DMS 273 treated with DMSO at 0.1 percent for 48 hours (cell line): ENCODE results near the gene INPP5A.
"Not testable (repeated sequence)": the region's sequence is repeated elsewhere in the genome, so short reads cannot be mapped to it uniquely, and the experiment has no call there.

Experiments
- DNase-seq: peaks from one replicate; lab custom pipeline; 2025; lab: John Stamatoyannopoulos, UW

INPP5A gene

DNA sequence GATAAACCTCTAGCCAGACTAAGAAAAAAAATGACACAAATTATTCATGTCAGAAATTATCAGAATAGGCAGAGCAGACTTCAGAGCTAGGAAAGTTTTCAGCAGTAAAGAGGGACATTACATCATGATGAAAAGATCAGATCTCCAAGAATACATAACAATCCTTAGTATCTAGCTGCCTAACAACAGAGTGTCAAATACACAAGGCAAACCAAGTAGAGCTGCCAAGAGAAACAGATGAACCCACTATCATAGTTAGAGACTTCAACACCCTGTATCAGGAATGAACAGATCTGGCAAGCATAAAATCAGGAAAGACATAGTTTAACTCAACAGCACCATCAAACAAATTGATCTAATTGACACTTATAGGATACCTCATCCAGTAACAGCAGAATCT is 156.1 kb downstream of the INPP5A start:
- no peak for DNase-seq

DNA sequence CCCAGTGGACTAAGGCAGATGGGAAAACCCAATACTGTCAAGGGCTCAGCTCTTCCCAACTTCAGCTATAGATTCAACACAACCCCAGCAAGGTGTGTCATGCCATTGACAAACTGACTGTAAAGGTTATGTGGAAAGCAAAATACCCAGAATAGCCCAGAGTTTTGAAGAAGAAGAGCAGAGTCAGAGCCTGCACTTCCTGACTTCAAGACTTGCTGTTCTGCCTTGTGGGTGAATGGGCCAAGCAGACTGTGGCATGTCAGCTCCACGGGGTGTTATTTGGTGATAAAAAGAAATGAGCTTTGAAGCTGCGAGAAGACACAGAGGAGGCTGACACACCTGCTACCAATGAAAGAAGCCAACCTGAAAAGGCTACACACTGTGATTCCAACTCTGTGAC is 158.6 kb downstream of the INPP5A start:
- DNase-seq, result no peak

DNA sequence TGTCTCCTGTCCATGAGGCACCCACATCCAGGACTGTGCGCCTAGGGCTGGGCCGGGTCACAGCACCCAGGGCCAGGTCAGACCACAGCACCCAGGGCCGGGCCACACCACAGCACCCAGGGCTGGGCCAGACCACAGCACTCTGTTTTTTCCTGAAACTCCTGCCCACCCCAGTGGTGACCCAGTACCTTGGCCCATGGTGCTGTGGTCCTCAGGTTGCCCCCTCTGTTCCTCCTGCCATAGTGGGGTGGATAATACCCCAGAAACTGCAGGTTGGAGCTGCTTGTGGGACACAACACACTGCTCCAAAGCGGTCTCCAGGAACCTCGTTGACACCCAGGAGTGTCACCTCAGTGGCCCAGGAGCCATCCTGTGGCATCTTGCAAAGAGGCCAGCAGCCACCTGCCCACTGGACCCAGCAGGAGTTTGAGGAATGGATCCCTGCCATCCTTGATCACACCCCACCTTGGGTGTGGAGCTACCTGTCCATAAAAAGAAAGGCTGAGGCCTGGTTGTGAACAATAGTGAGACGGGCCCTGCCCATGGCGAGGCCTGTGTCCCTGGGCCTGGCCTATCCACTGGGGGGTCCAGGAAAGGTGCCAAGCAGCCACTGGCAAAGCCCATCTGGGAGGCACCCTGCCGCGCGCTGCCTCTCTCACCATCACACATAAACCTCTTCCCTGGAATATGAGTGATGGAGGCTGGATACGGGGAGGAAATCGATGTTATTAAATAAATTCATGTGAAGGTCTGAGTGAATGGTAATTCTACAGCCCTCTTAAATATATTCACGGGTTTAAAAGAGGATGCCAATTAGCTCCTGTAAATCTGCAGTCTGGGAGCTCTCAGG is 159.4 kb downstream of the INPP5A start:
- DNase-seq, result no peak

DNA sequence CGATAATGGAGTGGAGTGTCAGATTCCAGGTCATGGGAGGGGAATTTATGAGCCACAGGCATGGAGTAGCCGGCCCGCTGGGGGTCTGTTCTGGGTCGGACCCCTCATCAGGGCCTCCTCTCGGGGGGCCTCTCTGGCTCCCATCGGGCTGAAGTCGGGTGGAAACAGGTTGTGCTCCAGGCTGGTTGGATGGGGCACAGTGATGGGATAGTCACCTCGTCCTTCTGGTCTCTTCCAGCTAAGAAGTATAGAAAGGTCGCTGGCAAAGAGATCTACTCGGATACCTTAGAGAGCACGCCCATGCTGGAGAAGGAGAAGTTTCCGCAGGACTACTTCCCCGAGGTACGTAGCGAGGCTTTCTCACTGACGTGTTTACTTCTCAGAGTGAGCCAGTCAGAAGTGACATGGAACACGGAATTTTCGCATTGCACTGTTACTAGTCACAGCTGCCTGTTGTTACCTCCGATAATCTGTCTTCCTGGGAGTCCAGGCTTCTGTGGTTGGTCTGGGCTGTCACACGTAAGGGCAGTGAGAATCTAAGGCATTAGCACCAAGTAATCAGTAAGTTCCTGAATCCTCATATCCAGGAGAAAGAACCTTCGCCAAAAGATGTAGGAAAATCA is 160.1 kb downstream of the INPP5A start:
- no peak for DNase-seq

DNA sequence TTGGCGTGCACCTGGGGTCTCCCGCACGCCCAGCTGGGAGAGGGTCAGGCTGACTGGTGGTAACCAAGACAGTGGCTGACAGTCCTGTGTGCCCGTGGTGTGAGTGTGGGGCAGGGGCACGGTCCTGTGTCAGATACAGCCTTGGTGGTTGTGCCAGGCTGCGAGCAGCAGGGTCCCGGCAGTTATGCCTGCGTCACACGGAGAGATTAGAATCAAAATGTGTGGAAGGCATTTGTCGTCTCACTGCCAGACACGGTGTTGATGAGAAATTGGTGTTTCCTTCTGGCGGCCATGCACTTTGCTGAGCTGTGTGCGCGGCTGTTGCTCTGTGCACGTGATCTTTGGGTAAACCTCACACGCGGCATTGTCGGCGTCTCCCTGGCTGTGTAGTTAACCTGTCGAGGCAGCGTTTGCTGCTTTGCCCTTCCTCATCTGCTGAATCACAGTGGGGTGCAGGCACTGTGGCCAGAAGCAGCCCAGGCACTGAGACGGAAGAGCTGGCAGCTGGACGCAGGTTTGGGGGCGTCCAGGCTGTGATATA is 160.7 kb downstream of the INPP5A start:
- no peak for DNase-seq

DNA sequence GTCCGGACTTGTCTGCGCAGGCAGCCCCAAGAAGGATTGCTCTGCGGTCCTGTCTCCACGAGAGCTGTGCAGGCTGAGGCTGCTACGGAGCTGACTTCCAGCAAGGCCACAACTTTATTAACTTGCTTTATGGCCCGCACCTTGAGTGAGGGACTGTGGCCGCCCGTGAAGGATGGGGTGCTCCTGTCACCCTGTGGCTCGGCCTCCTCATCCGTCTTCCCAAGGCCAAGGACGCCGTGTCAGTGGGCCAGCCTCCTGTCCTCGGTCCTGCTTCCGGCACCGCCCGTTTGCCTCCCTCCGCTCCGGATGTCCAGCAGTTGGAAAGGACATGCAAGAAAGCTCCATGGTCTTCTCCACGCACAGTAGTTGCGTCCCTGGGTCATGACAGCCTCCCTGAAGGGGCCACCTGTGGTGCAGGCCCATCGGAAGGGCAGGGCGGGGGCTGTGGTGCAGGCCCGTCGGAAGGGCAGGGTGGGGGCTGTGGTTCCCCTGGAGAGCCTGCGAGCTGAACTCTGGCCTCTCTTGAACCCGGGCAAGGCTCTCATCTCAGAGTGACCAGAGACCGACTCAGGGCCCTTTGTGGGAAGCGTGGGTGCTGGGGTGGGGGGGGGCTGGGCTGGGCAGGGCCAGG is 161.3 kb downstream of the INPP5A start:
- no peak for DNase-seq

DNA sequence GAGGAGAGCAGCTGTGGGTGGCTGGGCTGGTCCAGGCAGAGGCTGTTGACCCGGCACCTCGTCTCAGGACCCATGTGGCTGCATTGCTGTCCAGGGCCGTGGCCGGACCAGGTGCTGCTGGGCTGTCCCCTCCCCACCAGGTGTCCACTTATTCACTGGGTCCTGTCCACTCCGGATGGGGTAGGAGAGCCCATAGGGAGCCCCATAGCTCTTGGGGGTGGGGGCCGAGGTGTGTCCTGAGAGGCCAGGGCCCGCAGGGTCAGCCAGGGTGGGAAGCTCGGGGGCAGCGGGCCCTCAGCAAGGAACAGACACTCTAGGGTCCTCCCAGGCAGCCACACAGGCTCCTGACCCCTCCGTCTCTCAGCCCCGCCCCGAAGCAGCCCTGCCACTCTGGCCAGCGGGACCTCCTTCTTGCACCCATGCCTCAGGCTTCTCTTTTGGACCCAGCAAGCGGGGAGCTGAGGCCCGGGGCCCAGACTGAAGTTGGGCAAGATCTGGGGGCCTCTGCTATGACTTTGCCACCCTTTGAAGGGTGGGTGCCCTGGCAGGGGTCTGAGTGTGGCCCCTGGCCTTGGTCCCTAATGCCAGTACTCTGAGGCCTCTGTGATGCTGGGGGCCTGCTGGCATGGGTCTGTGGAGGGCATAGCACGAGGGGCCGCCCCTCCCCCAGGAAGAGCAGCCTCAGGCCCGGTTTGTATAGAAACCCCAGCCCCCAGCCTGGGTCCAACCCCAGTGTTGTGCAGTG is 162.0 kb downstream of the INPP5A start:
- no peak for DNase-seq

DNA sequence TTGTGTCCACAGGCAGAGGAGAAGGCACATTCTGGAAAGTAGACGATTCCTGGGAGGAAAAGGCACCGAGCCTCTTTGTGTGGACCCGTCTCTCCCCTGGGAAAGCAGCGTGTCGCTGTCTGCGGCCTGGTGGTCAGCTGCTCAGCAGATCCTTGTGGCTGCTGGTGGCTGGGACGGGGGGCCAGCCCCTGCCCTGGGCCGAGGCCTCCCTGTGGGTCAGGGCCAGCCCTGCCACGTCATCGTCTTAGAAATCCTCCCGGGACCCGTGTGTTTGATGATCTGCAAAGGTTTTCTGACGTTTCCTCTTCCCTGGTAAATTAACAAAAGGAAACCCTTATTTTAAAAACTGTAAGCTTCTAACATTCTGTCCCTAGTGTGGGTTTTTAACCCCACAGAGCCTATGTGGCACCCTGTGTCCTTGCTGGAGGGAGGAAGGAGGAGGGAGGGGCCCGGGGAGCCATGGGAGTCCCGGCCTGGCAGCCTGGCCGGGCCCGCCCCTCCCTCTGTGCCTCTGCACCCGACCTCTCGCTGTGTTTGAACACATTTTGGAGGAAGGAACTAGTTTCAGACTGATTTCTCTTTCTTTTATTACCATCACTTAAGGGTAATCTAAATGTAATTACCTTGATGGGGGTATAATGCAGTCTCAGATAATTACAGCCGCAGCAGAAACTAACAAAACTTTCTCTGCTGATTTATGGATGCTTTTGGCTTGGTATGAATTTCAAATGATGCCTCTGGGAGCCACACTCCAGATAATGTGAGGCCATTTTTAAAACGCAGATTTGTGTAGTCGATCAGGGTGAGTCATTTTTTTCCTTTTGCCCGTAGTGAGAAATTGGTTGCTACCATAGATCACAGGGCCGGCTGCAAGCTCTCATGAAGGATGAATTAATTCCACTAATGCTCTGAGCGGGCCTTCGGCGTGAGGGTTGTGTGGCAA is 162.8 kb downstream of the INPP5A start:
- DNase-seq, result no peak

DNA sequence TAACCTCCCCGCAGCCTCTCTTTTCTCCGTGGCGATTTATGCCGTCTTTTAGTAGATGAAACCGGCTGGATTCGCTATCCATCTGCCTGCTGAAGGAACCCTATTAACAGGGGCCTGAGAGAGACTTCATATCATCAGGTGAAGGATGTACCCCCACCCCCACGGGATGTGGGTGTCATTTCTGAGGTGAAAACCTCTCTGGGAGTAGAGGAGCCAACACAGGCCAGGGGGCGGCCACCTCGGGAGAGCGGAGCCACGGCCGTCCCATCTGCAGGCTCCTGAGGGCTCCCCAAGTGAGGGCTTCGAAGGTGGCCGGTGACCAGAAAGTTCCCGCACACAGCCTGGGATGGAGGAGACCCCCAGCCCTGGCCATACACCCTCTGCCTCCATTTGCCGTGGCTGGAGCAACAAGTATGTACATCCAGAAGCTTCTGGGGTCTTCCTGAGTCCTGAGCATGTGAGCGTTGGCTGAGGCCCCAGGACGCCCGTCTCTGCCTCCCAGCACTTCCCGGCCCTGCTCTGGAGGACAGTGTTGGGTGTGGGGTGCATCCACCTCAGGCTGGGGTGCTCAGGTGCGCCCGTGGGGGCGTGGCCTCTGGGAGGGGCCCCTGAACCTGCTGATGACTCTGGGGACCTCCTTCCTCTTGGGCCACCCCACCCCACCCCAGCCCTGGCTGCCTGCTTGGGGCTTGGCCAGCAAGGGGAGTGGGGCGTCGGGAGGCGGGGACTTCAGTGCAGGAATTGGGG is 163.7 kb downstream of the INPP5A start:
- no peak for DNase-seq

DNA sequence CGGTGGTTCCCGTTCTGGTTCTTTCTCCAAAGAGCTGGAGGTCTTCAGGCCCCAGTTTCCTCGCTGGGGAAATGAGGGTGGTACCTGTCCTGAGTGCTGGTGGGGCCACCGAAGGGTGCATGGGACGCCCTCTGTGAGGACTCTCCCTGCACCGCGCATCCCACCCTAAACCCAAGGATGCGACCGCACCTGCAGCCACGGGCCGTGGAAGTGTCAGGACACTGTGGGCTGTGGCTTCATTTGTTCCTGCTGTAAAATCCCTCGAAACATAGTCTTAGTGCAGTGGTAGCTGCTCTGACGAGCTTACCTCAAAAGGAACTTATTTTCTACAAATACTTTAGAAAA is 164.2 kb downstream of the INPP5A start:
- DNase-seq, result no peak

DNA sequence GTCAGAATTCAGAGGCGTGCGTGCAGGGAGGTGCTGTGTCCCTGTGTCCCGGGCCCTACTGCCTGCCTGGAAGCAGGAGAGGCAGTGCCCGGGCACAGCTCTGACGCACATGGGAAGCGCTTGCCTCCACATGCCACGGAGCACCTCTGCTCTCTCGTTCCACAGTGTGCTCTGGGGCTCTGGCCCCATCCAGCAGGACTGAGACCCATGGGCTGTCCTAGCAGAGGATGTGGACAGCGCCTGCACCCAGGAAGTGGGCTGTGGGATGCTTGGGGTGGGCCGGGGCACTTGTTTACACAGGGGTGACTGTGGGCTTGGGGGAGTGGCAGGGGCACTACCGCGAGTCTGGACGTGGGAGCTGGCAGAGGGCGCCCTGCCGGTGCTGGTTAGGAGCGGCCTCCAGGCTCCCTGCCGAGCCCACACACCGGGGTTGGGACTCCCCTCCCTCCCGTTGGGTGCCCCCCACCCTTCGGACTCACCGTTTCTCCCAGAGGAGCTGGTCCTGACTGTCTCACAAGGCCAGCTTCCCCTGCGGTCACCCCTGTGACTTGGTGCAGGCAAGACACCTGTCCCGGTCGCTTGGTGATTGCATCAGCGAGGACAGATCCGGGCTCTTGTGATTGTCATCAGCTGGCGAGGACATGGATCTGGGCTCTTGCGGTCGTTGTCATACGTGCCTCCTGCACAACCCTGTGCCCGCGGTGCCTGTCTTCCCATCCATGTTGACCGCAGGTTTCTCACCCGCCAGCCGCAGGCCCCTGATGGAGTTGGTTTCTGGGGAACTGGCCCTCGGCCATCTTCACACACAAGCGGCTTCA is 165.2 kb downstream of the INPP5A start:
- no peak for DNase-seq

DNA sequence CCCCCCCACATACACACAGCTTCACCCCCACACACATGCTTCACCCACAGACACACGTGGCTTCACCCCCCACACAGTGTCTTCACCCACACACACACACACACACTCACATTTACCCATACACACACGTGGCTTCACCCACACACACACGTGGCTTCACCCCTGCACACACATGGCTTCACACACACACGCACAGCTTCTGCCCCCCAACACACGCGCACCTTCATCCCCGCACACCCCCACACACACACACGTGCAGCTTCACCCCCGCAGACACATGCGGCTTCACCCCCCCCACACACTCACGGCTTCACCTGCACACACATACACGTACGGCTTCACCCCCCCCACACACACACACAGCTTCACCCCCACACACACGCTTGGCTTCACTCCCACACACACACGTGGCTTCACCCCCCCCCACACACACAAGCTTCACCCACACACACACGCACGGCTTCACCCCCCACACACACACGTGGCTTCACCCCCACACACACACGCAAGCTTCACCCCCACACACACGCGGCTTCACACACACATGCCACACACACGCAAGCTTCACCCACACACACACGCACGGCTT is 165.9 kb downstream of the INPP5A start:
- no peak for DNase-seq

DNA sequence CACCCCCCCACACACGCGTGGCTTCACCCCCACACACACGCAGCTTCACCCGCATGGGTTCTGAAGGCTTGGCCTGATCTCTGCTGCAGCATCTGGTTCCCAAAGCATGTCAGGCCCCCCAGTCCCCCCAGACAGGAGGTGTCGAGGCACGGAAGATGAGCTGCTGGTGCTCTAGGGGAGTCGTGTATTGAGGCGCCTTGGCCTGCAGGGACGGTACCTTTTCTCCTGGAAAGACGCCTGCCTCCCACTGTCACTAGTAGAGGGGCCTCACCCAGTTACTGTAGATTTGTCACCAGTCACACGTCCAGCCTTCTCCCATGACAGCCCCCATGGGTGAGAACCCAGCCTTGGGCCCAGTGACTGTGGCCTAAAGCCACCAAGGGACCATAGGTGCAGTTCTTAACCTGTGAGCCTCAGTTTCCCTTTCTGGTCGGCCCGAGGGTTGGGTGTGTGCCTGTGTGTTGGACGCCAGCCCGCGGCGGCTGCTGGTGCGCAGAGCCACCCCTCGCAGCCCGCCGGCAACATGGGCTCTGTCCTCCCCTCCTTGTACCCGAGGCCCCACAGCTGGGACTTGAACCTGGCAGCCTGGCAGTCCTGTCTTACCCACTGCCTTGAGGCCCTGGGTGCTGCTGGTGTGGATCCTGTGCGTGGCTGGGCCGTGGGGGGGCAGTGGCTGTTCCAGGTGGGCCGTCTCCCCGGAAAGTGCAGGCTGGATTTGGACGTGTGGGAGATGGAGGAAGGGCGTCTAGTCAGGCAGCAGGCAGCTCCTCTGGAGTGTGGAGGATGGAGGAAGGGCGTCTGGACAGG is 166.6 kb downstream of the INPP5A start:
- DNase-seq, result no peak

DNA sequence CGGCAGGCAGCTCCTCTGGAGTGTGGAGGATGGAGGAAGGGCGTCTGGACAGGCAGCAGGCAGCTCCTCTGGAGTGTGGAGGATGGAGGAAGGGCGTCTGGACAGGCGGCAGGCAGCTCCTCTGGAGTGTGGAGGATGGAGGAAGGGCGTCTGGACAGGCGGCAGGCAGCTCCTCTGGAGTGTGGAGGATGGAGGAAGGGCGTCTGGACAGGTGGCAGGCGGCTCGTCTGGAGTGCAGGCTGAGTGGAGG is 167.2 kb downstream of the INPP5A start:
- DNase-seq, result not testable (repeated sequence)

DNA sequence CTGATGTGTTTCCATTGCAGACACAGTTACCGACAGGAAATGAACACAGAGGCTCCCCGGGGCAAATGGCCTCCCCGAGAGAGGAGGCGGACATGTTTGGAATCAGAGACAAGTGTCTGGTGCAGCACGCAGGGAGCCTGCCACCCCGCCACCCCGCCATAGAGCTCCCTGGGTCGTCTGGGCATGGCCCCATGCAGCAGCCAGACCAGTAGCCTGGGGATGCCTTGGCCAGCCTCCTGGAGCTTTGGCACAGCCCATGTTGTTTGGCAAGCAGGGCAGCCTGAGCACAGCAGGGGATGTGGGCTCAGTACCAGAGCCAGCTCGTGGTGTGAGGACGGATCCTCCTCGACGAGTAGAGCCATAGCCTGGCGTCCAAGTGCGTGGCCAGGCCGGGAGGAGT is 167.6 kb downstream of the INPP5A start:
- no peak for DNase-seq

DNA sequence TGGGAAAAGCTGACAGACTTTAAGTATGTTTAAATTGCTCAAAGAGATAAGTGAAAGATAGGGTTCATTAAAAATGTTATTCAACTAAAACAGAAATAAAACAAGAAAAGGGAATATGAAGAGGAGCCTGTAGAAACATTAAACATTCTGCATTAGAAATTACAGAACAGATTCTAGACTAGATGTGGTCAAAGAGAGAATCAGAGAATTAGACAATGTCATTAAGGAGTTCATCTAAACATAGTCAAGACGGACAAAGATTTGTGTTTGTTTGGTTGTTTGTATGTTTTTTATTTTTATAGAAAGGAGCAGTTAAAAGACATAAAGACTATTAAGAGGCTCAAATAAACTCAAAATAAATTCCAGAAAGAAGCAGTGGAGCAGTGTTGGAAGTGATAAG is 168.4 kb downstream of the INPP5A start:
- DNase-seq, result no peak

DNA sequence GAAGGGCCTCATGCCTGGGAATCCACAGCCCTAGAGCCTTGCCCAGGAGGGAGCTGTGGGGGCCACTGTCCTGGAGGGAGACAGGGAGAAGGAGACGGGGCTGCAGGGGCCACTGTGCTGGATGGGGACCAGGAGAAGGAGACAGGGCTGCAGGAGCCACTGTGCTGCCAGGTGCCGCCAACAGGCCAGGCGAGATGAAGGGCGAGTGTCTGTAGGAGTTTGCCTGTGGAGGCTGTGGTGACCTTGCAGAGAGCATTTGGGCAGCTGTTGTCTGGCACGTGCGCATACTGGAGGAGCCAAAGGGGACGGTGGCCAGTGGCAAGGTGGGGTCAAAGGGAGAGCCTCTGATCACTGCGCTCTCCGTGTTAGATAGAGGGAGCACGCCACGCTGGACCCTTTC is 169.1 kb downstream of the INPP5A start:
- no peak for DNase-seq

DNA sequence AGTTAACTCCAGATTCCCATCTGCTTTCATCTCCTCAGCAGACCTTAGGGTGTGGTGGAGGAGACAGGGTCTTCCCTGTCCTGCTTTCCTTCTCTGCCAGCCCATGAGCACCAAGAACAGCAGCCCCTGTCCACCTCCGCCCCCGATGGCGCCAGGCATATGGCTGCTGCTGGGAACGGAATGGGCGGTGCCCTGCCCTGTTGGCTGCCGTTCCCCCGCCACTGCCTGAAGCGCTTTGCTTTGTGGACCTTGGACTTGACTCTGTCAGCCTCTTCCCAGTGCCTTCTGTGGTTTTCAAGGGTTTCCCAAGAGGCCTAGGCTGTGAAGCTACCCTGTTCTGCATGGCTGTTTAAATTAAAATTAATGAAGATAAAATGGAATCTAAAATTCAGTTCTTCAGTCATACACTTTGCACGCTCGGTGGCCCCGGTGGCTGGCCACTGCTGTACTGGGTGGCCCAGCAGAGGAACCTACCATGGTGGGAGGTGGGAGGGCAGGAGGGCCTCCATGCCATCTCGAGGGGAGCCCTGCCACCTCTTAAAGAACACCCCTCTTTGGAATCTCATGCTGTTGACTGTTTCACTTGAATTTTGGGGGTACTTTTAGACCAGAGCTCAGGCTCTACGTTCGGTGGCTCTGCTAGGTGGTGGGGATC is 169.7 kb downstream of the INPP5A start:
- DNase-seq, result no peak
